ENCODE results near the gene CNOT2.

Gene CNOT2

DNA sequence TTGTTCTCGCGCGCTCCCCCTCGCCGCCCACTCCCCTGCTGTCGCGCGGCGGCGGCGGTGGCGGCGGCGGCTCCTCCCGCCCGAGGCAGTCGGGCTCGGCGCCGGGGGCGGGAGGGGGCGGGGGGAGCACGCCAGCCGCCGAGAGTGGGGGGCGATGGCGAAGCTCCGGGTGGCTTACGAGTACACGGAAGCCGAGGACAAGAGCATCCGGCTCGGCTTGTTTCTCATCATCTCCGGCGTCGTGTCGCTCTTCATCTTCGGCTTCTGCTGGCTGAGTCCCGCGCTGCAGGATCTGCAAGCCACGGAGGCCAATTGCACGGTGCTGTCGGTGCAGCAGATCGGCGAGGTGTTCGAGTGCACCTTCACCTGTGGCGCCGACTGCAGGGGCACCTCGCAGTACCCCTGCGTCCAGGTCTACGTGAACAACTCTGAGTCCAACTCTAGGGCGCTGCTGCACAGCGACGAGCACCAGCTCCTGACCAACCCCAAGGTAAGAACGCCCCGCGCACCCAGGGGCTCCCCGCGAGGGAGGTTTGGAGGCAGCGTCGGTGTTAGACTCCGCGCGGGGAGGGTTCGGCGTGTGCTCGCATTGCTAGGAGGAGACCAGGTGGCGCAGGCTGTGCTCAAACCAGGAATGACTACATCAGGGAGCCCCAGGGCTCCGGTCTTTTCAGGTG lies 123.5 kb downstream of the CNOT2 start:
- TF ChIP-seq, protein P1, sequence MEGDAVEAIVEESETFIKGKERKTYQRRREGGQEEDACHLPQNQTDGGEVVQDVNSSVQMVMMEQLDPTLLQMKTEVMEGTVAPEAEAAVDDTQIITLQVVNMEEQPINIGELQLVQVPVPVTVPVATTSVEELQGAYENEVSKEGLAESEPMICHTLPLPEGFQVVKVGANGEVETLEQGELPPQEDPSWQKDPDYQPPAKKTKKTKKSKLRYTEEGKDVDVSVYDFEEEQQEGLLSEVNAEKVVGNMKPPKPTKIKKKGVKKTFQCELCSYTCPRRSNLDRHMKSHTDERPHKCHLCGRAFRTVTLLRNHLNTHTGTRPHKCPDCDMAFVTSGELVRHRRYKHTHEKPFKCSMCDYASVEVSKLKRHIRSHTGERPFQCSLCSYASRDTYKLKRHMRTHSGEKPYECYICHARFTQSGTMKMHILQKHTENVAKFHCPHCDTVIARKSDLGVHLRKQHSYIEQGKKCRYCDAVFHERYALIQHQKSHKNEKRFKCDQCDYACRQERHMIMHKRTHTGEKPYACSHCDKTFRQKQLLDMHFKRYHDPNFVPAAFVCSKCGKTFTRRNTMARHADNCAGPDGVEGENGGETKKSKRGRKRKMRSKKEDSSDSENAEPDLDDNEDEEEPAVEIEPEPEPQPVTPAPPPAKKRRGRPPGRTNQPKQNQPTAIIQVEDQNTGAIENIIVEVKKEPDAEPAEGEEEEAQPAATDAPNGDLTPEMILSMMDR (IDR thresholded peaks at IDR 0.05; ENCODE audit: insufficient read depth, missing control alignments): no peak
- DNase-seq (ENCODE audit: insufficient read length, low spot score) (no peak), FAIRE-seq (no peak)

DNA sequence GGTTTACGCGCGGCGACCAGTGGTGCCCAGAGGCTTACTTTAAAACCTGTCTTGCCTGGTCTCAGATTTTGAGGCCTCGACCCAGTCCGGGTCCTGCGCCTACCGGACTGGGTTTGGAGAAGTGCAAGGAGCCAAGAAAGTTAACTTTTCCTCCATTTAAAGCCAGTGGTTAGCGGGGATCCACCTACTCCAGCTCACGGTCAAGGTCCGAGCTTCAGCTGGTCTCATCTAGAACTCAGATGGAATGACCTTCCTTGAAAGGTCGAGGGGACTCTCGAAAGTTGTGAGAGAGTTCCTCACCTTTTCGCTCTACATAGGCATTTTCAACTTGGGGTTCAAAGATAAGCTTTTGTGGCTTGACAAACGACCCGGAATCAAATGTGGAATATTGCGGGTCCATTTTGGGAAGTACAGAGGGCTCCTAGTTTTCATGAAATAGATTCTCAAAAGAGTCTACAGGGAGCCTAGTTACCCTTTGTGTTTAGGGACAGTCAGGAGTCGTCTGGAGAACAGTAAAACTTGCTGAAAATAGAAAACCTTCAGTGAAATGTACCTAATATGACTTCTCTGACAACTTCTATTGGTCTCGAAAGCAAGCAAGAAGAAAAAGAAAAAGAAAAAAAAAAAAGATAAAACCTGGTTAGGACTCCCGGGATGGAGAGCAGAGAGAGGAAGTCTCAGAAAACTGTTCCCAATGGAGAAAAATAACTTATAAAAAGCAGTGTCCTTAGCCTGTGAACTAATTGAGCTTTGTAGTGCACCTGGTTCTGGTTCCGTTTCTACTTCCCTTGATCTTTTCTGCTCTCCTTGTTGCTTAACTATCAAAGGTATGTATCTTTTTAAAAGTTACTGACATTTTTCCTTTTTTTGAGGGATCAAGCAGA lies 124.3 kb downstream of the CNOT2 start:
- DNase-seq (ENCODE audit: insufficient read length, low spot score) (no peak), FAIRE-seq (no peak)
- TF ChIP-seq, protein P1 (IDR thresholded peaks at IDR 0.05; ENCODE audit: insufficient read depth, missing control alignments): no peak

DNA sequence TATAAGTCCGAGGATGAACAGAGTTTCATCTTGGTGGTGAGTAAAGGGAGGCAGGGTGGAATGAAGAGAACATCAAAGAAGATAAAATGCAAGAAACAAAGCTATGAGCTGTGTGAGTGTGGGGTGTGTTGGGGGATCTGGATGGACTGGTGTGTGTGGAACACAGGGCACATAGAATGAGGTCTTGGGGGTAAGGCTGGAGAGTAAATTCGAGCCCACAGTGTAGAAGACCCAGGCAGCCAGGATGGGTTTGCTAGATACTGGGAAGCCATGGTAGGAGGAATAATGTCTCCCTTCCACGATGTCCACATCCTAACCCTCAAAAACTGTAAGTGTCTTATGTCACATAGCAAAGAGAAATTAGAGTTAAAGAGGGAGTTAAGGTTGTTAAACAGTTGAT lies 129.6 kb downstream of the CNOT2 start:
- FAIRE-seq (no peak), DNase-seq (ENCODE audit: insufficient read length, low spot score) (no peak)
- TF ChIP-seq, protein P1 (IDR thresholded peaks at IDR 0.05; ENCODE audit: insufficient read depth, missing control alignments): no peak

DNA sequence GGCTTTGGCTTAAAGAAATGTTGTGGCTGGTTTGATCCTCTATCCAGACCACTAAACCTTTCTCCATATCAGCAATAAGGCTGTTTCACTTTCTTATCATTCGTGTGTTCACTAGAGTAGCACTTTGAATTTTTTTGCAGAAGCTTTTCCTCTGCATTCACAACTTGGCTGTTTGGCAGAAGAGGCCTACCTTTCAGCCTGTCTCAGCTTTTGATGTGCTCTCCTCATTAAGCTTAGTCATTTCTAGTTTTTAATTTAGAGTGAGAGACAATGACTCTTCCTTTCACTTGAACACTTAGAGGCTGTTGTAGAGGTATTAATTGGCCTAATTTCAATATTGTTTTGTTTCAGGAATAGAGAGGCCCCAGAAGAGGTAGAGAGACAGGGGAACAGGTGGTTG lies 136.6 kb downstream of the CNOT2 start:
- TF ChIP-seq, protein P1 (IDR thresholded peaks at IDR 0.05; ENCODE audit: insufficient read depth, missing control alignments): no peak
- FAIRE-seq: no peak
- DNase-seq (ENCODE audit: insufficient read length, low spot score): no peak

DNA sequence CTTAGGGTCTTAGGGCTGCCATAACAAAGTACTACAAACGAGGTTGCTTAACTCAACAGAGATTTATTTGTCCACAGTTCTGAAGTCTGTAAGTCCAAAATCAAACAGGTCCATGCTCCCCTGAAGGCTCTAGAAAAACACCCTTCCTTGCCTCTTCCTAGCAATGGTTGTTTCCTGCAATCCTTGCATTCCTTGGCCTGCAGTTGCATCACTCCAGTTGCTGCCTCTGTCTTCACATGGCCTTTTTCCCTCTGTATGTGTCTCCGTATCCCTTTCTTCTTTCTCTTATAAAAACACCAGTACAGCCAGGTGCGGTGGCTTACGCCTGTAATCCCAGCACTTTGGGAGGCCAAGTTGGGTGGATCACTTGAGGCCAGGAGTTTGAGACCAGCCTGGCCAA lies 140.3 kb downstream of the CNOT2 start:
- FAIRE-seq: no peak
- DNase-seq (ENCODE audit: insufficient read length, low spot score): no peak
- TF ChIP-seq, protein P1 (IDR thresholded peaks at IDR 0.05; ENCODE audit: insufficient read depth, missing control alignments): no peak

DNA sequence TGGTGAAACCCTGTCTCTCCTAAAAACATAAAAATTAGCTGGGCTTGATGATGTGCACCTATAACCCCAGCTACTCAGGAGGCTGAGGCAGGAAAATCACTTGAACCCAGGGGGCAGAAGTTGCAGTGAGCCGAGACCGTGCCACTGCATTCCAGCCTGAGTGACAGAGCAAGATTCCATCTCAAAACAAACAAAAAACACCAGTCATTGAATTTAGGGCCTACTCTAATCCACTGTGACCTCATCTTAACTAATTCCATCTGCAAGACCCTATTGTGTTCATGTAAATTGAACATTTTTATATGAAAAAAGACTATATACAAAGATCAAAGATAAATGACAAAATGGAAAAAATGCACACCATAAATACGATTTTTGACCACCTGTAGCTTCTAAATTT lies 140.7 kb downstream of the CNOT2 start:
- no peak for DNase-seq (ENCODE audit: insufficient read length, low spot score)
- TF ChIP-seq, protein P1 (IDR thresholded peaks at IDR 0.05; ENCODE audit: insufficient read depth, missing control alignments): no peak
- FAIRE-seq: no peak

DNA sequence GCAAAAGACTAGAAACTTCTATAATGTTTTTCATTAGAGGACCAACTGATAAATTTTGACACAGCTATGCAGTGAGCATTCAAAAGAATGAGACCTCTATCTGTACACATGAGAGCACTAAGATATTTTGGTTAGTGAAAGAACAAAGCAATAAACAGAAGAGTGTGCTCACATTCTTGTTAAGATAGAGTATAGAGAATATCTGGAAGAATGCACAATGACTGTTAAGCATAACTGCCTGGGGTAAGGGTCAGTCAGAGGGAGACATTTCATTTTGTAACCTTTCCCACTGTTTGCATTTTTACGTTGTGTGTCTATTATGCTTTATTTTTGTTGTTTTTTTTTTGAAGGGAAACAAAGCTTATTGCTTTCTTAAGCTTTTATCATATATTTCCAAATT lies 143.5 kb downstream of the CNOT2 start:
- no peak for FAIRE-seq
- TF ChIP-seq, protein P1 (IDR thresholded peaks at IDR 0.05; ENCODE audit: insufficient read depth, missing control alignments): no peak
- no peak for DNase-seq (ENCODE audit: insufficient read length, low spot score)
